HCT116 (cell line): ENCODE results near the gene ZNF593.

ENCODE experiments used
- EZH2 ChIP-seq: fragments of 200-600 bp; sonication (generic); IDR thresholded peaks from 2 replicates; pipeline ENCODE4 v1.6.1; 2017; ENCODE audit warnings: antibody characterized with exemption, mixed run types
- JUND ChIP-seq: IDR thresholded peaks from 2 replicates; pipeline ENCODE4 v1.6.1; 2012
- POLR2AphosphoS5 ChIP-seq: IDR thresholded peaks from 2 replicates; pipeline ENCODE4 v1.6.1; 2011; ENCODE audit warnings: mild to moderate bottlenecking, low read depth, low read length, moderate library complexity
- RAD21 ChIP-seq: IDR thresholded peaks from 2 replicates; pipeline ENCODE4 v1.6.1; 2012; ENCODE audit warnings: low read depth, mild to moderate bottlenecking
- SIN3A ChIP-seq: IDR thresholded peaks from 2 replicates; pipeline ENCODE4 v1.6.1; 2012; ENCODE audit warnings: low read depth
- TF ChIP-seq, protein P1 (sequence below), 3 experiments: fragments of 200-600 bp in 1 of 3; sonication (generic) in 1 of 3; IDR thresholded peaks in 2 of 3; conservative IDR thresholded peaks in 1 of 3; 2 replicates each; pipeline ENCODE4 v1.5.1; 2012 to 2017; ENCODE audit warnings: low read depth in 2 of 3, low read length in 2 of 3, antibody characterized with exemption in 1 of 3, borderline replicate concordance in 1 of 3, control low read depth in 1 of 3, mild to moderate bottlenecking in 1 of 3, mixed read lengths in 1 of 3, mixed run types in 1 of 3, moderate library complexity in 1 of 3; ENCODE audit not compliant: insufficient read depth in 1 of 3
- TF ChIP-seq, protein P2 (sequence below): IDR thresholded peaks from 2 replicates; pipeline ENCODE4 v1.6.1; 2012
- TF ChIP-seq, protein P3 (sequence below): IDR thresholded peaks from 2 replicates; pipeline ENCODE4 v1.6.1; 2012; ENCODE audit warnings: low read depth

DNA sequence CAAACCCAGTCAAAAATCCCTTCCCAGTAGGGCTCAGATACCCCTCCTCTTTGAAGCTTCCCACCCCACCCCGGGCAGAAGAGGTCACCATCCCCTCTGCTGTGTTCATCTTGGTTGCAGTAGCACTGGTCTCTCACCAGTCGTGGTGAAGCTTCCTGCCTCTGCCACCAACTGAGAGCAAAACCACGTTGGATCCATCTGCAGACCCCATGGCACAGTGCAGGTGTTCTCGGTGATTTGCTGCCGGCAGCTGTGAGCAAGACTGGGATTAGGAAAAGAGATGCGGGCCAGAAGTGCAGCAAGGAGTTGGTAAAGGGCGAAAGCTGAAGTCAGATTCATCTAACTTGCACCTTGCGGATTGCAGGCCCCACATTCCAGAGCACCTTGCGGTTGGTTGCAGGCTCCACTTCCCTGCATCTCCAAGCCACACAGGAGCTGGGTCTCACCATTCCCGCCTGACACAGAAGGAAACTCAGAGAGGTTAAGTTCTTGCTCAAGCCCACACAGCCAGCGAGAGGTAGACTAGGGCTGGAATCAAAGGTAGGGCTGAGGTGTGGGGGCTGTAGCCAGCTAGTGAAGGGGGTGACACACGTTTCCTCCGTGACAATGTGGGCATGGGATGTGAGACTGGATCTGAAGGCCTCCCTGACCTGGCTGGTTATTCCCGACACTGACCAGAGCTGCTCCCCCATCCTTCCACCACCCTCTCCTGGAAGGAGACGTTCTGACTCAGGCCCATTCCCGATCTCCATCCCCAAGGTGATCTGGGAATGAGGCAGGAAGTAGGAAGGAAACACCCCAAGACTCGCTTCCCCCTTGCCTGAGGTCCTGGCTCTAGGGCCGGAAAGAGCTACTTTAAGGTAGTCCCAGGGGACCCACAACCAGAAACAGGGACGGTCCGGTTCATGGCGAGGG is 14.1 kb upstream of the ZNF593 start:
- TF ChIP-seq, protein P1, sequence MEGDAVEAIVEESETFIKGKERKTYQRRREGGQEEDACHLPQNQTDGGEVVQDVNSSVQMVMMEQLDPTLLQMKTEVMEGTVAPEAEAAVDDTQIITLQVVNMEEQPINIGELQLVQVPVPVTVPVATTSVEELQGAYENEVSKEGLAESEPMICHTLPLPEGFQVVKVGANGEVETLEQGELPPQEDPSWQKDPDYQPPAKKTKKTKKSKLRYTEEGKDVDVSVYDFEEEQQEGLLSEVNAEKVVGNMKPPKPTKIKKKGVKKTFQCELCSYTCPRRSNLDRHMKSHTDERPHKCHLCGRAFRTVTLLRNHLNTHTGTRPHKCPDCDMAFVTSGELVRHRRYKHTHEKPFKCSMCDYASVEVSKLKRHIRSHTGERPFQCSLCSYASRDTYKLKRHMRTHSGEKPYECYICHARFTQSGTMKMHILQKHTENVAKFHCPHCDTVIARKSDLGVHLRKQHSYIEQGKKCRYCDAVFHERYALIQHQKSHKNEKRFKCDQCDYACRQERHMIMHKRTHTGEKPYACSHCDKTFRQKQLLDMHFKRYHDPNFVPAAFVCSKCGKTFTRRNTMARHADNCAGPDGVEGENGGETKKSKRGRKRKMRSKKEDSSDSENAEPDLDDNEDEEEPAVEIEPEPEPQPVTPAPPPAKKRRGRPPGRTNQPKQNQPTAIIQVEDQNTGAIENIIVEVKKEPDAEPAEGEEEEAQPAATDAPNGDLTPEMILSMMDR (IDR thresholded peaks at IDR 0.05 in 2 of 3, conservative IDR thresholded peaks at IDR 0.05 in 1 of 3; ENCODE audit: borderline replicate concordance in 1 of 3, insufficient read depth in 1 of 3, low read depth in 2 of 3, low read length in 2 of 3): no peak
- TF ChIP-seq JUND (no peak), SIN3A (no peak), EZH2 (no peak), POLR2AphosphoS5 (no peak), RAD21 (no peak)
- TF ChIP-seq, protein P2, sequence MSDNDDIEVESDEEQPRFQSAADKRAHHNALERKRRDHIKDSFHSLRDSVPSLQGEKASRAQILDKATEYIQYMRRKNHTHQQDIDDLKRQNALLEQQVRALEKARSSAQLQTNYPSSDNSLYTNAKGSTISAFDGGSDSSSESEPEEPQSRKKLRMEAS: no peak
- TF ChIP-seq, protein P3, sequence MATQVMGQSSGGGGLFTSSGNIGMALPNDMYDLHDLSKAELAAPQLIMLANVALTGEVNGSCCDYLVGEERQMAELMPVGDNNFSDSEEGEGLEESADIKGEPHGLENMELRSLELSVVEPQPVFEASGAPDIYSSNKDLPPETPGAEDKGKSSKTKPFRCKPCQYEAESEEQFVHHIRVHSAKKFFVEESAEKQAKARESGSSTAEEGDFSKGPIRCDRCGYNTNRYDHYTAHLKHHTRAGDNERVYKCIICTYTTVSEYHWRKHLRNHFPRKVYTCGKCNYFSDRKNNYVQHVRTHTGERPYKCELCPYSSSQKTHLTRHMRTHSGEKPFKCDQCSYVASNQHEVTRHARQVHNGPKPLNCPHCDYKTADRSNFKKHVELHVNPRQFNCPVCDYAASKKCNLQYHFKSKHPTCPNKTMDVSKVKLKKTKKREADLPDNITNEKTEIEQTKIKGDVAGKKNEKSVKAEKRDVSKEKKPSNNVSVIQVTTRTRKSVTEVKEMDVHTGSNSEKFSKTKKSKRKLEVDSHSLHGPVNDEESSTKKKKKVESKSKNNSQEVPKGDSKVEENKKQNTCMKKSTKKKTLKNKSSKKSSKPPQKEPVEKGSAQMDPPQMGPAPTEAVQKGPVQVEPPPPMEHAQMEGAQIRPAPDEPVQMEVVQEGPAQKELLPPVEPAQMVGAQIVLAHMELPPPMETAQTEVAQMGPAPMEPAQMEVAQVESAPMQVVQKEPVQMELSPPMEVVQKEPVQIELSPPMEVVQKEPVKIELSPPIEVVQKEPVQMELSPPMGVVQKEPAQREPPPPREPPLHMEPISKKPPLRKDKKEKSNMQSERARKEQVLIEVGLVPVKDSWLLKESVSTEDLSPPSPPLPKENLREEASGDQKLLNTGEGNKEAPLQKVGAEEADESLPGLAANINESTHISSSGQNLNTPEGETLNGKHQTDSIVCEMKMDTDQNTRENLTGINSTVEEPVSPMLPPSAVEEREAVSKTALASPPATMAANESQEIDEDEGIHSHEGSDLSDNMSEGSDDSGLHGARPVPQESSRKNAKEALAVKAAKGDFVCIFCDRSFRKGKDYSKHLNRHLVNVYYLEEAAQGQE: no peak
